HG02938 (cell line): ENCODE results near the gene KRT5.

ENCODE experiments used
- ATAC-seq: cut with Tn5 transposase; IDR thresholded peaks from one replicate; pipeline ENCODE4 v1.9.1; 2021; ENCODE audit warnings: mild to moderate bottlenecking, moderate library complexity; ENCODE audit not compliant: unreplicated experiment

Gene KRT5

DNA sequence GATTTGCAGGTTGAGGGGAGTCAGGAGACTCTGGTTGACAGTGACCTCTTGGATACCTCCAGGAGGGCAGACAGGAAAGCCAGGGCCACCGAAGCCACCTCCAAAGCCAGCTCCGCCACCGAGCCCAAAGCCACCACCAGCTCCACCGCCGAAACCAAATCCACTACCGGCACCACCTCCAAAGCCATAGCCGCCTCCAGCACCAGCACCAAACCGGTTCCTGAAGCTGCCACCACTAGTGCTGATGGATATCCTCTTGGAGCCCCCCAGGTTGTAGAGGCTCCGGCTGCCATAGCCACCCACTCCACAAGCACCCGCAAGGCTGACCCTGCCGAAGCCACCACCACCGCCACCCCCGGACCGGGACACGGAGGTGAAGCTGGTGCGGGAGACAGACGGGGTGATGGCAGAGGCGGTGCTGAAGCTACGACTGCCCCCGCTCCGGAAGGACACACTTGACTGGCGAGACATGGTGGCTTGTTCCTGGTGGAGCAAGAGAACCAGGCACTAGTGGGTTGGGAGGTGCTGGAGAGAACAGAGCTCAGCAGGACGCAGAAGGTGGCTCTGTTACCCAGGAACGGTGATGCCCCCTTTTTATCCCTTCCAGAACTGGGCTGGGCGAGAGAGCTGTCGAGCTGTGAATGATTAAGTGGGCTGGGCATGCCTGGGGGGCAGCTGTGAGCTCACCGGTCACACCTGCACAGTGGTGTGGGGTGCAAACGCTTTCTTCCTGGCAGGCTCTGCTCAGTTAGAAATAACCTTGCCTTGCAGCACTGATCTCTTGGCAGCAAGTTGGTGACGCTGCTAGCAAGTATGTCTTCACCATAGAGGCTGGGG is at the start of gene KRT5:
TSS of gene KRT5 (minus strand) at position 569 of the 837 bp plus-strand sequence. CDS start at position 471, 98 bp downstream.
- ATAC-seq = no peak

DNA sequence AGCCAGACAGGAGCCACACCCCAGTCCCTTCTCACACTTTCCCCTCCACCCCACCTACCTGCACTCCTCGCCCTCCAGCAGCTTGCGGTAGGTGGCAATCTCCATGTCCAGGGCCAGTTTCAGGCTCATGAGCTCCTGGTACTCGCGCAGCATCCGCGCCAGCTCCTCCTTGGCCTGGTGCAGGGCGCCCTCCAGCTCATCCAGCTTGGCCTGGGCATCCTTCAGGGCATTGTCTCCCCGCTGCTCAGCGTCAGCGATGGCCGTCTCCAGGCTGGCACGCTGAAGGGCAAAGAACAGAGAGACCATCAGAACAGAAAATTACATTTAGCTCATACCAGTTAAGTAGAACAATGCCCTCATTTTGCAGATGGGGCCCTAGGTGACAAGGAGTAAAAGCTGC is 47.9 kb upstream of the KRT5 start:
- no peak for ATAC-seq

- ATAC-seq = no peak
Observed at GRCh38 chr12:52566847-52567291, 46.7 kb upstream of the KRT5 start.

GRCh38 chr12:52564582-52564981 is 44.4 kb upstream of the KRT5 start:
- ATAC-seq = no peak

GRCh38 chr12:52561880-52562449 is 41.8 kb upstream of the KRT5 start:
- no peak for ATAC-seq

DNA sequence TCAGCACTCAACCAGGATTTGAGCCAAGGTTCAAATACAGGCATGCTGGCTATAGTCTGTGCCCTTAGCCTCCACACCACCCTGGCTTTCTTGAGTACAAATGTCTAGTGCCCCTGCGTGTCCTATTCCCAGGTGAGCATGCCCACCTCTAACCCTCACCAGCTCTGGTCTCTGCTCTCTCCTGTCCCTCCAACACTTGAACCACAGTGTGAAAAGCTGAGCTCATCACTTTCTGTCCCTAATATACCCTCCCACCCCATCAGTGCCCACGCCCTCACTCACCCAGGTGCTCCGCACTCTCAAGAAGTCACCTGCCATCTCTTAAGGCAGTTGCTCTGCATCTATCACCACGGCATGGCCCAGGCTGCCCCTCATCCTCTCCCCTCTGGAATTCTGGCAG is 39.8 kb upstream of the KRT5 start:
- ATAC-seq = no peak

DNA sequence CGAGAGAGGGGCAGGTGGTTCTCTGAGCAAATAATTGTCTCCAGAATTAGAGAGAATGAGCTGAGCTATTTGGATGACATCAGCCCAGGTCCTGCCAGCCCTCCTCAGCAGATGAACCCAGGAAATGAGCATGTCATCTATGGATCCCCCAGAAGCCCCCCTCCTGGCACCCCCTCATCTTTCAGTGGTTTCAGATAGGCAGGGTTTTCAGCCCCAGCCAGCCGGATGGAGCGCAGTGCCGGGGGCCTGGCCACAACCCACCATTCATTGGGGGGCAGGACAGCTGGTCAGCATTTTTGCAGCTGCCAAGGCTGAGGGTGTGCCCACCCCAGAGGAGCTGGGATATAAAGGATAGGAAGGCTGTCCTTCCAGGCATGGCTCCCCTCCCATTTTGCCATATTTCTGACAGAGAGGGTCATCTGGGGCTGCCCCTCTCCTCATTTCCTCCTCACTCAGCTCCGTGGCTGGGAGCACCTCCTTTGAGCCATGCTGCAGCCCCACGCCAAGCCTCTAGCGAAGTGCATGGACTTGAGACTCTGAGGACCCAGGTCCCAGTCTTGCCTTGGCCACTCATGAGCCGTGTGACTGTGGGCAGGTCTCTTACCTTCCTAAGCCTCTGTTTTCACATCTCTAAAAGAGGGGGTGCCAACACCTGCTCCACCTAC is 38.7 kb upstream of the KRT5 start:
- no peak for ATAC-seq

- ATAC-seq = no peak
Observed at GRCh38 chr12:52557476-52557875, 37.3 kb upstream of the KRT5 start.

- ATAC-seq = no peak
Observed at GRCh38 chr12:52555577-52555976, 35.4 kb upstream of the KRT5 start.

DNA sequence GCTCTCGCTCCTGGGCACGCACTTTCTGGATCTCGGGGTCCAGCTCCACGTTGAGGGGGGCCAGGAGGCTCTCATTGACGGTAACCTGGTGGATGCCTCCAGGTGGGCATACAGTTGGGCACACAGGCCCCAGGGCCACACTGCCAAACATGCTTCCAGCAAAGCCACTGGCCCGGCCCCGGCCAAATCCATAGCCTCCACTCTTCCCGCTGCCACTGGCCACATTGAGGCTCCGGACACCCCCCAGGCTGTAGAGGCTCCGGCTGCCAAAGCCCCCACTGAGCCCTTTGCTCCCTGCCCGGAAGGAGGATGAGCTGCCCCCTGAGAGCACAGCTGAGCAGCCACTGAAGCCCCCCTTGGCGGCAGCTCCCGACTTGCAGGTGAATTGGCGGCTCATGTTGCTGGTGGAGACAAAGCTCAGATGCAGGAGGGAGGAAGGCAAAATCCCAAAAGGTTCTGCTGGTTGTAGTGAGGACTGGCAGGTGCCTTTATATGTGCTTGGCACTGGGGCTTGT is 32.5 kb upstream of the KRT5 start, which contains the start of gene KRT71:
TSS of gene KRT71 (minus strand) at position 465 of the 515 bp plus-strand sequence. CDS start at position 397, 68 bp downstream.
- ATAC-seq = no peak

DNA sequence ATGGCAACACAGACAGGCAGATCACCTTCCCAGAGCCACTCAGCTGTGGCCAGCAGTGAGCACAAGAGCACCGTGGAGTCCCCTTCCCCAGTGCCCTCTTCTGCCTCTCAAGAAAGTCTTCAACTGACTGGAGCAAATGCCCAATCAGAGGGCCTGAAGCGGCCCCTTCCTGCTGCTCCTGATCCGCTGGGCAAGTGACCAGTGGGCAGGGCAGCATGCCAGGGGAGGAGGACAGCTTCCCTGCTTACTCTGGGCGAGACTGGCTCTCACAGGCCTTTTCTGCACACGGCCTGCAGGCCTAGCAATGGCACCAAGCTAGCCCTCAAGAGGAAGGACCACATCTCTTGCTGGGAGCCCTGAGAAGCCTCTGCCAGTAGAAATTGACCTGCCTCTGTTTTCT is 31.9 kb upstream of the KRT5 start:
- ATAC-seq = no peak

- no peak for ATAC-seq
Observed at GRCh38 chr12:52551216-52551865, 31.1 kb upstream of the KRT5 start.

DNA sequence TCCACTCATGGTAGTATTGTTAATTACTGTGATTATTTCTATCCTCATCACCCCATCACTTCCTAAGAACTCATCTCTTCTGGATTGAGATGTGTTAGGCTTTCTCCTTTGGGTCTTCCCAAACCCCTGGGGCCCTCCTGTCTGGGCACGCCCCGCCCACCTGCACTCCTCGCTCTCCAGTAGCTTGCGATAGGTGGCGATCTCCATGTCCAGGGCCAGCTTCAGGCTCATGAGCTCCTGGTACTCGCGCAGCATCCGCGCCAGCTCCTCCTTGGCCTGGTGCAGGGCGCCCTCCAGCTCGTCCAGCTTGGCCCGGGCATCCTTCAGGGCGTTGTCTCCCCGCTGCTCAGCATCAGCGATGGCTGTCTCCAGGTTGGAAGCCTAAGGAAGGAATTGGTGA is 25.9 kb upstream of the KRT5 start:
- ATAC-seq = no peak

DNA sequence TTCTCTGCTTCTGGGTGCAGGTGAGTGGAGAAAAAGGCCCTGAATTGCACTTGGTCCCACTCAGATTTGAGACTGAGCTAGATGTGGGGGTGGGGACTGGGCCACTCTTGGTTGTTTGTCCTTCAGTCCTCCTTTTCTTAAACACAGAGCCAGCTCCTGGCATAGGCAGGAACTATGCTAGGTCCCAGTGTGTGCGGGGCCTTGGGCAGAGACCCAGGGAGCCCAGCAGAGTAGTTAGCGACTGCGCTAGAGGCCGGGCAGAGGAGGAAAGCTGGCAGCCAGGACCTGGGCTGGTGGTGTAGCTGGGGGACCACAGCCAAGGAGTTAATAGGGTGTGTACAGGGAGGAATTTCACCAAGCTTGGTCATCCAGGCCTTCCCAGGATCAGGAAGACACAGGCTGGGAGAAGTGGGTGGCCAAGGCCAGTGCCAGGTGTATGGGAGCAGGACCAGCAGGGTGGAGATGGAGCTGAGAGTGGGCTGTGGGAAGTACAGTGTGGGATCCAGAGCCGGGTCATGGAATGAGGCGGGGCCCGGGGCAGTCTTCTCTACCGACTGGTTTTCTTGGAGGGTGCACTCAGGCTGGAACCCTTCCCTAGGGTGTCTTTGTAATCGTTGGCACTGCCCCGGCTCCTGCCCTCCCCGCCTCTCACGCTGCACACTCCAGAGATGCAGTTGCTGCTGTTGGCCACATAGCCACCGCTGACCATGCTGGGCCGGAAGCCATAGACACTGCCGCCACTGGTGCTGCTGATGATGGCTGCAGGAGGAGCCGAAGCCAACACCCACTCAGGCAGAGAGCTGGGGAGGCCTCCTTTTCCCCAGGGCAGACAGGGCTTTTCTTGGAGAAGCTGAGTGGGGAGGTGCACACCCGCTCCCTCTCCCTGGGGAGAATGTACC is 24.0 kb upstream of the KRT5 start:
- ATAC-seq = no peak

GRCh38 chr12:52542785-52543318 is 22.7 kb upstream of the KRT5 start:
- no peak for ATAC-seq

GRCh38 chr12:52542157-52542556 is 22.0 kb upstream of the KRT5 start:
- no peak for ATAC-seq

GRCh38 chr12:52541709-52542108 is 21.5 kb upstream of the KRT5 start:
- no peak for ATAC-seq

DNA sequence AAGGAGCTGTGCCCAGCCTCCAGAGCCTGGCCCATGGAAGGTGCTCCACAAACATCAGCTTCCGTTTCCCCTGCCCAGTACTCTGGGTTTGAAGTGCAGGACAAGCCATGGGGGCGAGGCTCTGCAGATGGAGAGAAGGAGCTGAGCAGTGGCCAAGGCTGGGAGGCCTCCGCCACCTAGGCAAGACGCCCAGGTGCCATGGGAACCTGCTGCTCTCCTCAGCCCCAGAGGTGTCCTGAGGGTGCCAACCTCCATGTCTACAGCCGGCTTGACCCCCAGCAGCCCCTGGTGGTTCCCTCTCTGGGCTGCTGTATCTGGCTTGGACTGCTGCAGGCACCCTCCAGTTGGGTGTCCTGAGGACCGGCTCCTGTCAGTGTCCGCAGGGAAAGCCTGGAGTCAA is 20.3 kb upstream of the KRT5 start:
- no peak for ATAC-seq

GRCh38 chr12:52539821-52540173 is 19.6 kb upstream of the KRT5 start:
- no peak for ATAC-seq
